OCI-LY1 (cell line): ENCODE results near the gene KRTCAP2.

Source experiments
- H2AFZ ChIP-seq: fragments of 200-600 bp; sonication (generic), shearing (Covaris generic); 2 replicates; pipeline ENCODE4 v1.6.0; 2014; ENCODE audit warnings: antibody characterized with exemption, mild to moderate bottlenecking, low read length
- H3F3A ChIP-seq: fragments of 200-600 bp; sonication (generic), shearing (Covaris generic); 2 replicates; pipeline ENCODE4 v1.6.0; 2014; ENCODE audit warnings: mild to moderate bottlenecking, antibody characterized with exemption, low read length, moderate library complexity; ENCODE audit not compliant: insufficient read depth
- H3K27ac ChIP-seq: fragments of 200-600 bp; sonication (generic); 2 replicates; pipeline ENCODE4 v1.5.1; 2014; ENCODE audit warnings: low read length, mixed run types, mild to moderate bottlenecking, low read depth; ENCODE audit not compliant: poor library complexity, severe bottlenecking
- H3K27me3 ChIP-seq: fragments of 200-600 bp; sonication (generic); 2 replicates; pipeline ENCODE4 v1.6.0; 2014; ENCODE audit warnings: antibody characterized with exemption, mild to moderate bottlenecking, low read length, moderate library complexity; ENCODE audit not compliant: insufficient read depth
- H3K36me3 ChIP-seq: fragments of 200-600 bp; sonication (generic); 2 replicates; pipeline ENCODE4 v1.6.1; 2014; ENCODE audit warnings: mild to moderate bottlenecking, antibody characterized with exemption, low read length, moderate library complexity, mixed read lengths; ENCODE audit not compliant: insufficient read depth
- H3K4me1 ChIP-seq: fragments of 200-600 bp; sonication (generic); 2 replicates; pipeline ENCODE4 v1.5.1; 2014; ENCODE audit warnings: mild to moderate bottlenecking, low read length, moderate library complexity; ENCODE audit not compliant: insufficient read depth, severe bottlenecking
- H3K4me2 ChIP-seq: fragments of 200-600 bp; sonication (generic), shearing (Covaris generic); 2 replicates; pipeline ENCODE4 v1.6.1; 2014; ENCODE audit warnings: low read length
- H3K4me3 ChIP-seq: fragments of 200-600 bp; sonication (generic); 2 replicates; pipeline ENCODE4 v1.5.1; 2014; ENCODE audit warnings: low read length, low read depth, mild to moderate bottlenecking, mixed read lengths; ENCODE audit not compliant: poor library complexity, severe bottlenecking
- H3K79me2 ChIP-seq: fragments of 200-600 bp; shearing (Covaris generic); 2 replicates; pipeline ENCODE4 v1.6.1; 2016; ENCODE audit warnings: mixed run types, low read length, mixed read lengths; ENCODE audit not compliant: insufficient read depth
- H3K9ac ChIP-seq: fragments of 200-600 bp; sonication (generic), shearing (Covaris generic); 2 replicates; pipeline ENCODE4 v1.6.1; 2014; ENCODE audit warnings: mild to moderate bottlenecking, low read length, mixed read lengths
- H3K9me2 ChIP-seq: fragments of 200-600 bp; sonication (generic), shearing (Covaris generic); 2 replicates; pipeline ENCODE4 v1.6.1; 2014; ENCODE audit warnings: low read depth, mild to moderate bottlenecking, low read length, mixed read lengths
- H3K9me3 ChIP-seq: fragments of 200-600 bp; shearing (Covaris generic); 2 replicates; pipeline ENCODE4 v1.6.1; 2014; ENCODE audit warnings: low read length, mixed read lengths
- H4K20me1 ChIP-seq: fragments of 200-600 bp; sonication (generic), shearing (Covaris generic); 2 replicates; pipeline ENCODE4 v1.6.0; 2016; ENCODE audit warnings: mild to moderate bottlenecking, low read length; ENCODE audit not compliant: insufficient read depth
- EZH2 ChIP-seq: fragments of 200-600 bp; sonication (generic), shearing (Covaris generic); IDR thresholded peaks from 2 replicates; pipeline ENCODE4 v1.8.0; 2017; ENCODE audit warnings: borderline replicate concordance, mixed run types, mild to moderate bottlenecking, antibody characterized with exemption, low read length, moderate library complexity, mixed read lengths
- TF ChIP-seq, protein P1 (sequence below): fragments of 200-600 bp; sonication (generic), shearing (Covaris generic); IDR thresholded peaks from 2 replicates; pipeline ENCODE4 v1.5.1; 2017; ENCODE audit warnings: mild to moderate bottlenecking, antibody characterized with exemption, low read length, moderate library complexity, mixed read lengths

KRTCAP2 gene

DNA sequence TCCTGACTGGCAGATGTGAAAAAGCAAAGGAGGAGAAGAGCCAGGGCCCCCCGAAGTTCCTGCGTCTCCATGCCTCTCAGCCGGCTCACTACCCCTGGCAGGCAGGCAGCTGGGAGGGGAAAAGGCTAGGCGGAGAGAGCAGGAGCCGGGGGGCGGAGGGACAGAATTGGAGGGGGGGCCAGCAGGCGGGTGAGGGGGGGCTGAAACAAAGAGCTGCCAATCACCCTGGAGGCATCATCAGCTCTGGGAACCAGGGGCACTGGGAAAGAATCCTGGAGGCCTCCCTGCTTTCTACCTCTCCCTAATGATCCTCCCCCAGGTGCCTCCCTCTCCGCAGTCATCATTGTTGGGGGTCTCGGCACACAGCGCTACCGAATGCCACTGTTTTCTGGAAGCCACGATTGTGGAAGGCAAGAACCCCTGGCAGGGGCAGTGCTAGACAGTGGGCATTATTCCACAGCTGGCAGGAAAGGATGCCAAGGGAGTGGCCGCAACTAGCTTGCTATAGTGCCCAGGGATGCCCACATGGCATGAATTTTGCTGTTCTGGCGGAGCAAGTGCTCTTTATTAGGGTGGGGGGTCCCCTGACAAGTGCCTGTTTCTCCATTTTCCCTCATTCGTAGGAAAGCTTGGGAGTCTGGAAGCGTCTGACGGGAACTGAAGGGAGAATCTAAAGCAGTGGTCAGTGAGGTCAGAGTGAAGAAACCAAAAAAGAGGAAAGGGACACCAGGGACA is 34.9 kb upstream of the KRTCAP2 start, which contains the start of gene THBS3:
TSS of gene THBS3 (minus strand) at position 92 of the 735 bp plus-strand sequence. CDS start at position 71, 21 bp downstream.
- H3K9me2 ChIP-seq = no peaks in the 10 kb centered on the region
- no peaks in the 10 kb centered on the region for H3K36me3 ChIP-seq
- H3K4me1 ChIP-seq = peaks cover 31% of the 10 kb centered on the region
- no peaks in the 10 kb centered on the region for H4K20me1 ChIP-seq
- H3K4me3 ChIP-seq = peak within 1 kb of the TSS; percentile 94
- H2AFZ ChIP-seq = no peak within 1 kb of the TSS
- no peaks in the 10 kb centered on the region for H3K27me3 ChIP-seq
- H3K9me3 ChIP-seq = no peaks in the 10 kb centered on the region
- H3K27ac ChIP-seq = peak within 1 kb of the TSS; percentile 58
- H3K4me2 ChIP-seq = peak within 1 kb of the TSS; percentile 95
- TF ChIP-seq, protein P1, sequence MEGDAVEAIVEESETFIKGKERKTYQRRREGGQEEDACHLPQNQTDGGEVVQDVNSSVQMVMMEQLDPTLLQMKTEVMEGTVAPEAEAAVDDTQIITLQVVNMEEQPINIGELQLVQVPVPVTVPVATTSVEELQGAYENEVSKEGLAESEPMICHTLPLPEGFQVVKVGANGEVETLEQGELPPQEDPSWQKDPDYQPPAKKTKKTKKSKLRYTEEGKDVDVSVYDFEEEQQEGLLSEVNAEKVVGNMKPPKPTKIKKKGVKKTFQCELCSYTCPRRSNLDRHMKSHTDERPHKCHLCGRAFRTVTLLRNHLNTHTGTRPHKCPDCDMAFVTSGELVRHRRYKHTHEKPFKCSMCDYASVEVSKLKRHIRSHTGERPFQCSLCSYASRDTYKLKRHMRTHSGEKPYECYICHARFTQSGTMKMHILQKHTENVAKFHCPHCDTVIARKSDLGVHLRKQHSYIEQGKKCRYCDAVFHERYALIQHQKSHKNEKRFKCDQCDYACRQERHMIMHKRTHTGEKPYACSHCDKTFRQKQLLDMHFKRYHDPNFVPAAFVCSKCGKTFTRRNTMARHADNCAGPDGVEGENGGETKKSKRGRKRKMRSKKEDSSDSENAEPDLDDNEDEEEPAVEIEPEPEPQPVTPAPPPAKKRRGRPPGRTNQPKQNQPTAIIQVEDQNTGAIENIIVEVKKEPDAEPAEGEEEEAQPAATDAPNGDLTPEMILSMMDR = no peak
- TF ChIP-seq EZH2 = no peak
- no peaks in the 10 kb centered on the region for H3K79me2 ChIP-seq
- peaks cover 4% of the 10 kb centered on the region; the same call in 1 of the 2 replicates for H3F3A ChIP-seq
- H3K9ac ChIP-seq = peak within 1 kb of the TSS; percentile 81

DNA sequence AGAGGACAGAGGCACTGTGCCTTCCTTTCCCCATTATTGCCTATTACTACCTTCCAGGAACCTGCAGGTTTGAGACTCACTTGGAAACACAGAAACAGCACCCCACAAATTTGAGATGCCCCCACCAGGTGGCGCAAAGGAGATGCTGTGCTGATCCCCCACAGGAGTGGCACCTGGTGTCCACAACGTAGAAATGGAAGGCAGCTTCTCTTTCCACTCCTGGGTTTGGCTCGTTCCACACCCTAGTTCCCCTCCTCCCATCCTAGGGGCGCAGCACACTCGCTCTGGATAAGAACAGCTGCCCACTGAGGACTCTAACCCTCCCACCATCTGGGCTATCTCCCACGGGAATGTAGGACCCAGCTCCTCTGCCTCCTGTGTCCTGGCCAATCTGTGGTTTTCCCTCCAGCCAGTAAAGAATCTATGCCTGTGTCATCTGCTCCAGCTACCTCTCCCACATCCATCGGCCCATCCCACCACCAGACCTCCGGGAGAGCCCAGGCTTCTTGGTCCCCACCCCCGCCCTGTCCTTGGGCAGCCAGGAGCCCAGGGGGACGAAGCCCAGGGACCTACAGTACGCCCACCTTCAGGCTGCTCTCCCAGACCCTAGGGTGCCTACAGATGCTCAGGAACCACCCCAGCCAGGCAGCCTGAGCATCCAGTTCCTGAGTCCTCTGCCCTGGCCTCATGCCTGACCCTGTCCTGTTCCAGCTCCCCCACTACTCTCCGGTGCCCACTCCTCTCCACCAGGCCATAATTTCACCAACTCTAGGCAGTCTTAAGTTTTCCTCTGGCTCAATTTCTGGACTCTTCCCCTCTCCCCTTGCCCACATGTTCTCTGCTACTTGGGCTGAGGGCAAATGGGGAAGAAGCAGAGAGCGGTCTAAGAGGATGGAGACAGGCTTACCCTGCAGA is 34.0 kb upstream of the KRTCAP2 start:
- Histone ChIP-seq H2AFZ (no peak overlapping the region), H3K27ac (peak overlapping the region; percentile 24), H3K36me3 (no peaks in the 10 kb centered on the region), H3K4me1 (peaks cover 31% of the 10 kb centered on the region), H3K9me3 (no peaks in the 10 kb centered on the region), H3K9me2 (no peaks in the 10 kb centered on the region), H3K79me2 (no peaks in the 10 kb centered on the region), H3K27me3 (no peaks in the 10 kb centered on the region), H3K4me3 (no peak overlapping the region), H4K20me1 (no peaks in the 10 kb centered on the region), H3K4me2 (peak overlapping the region; percentile 95; the same call in 1 of the 2 replicates), H3K9ac (peak overlapping the region; percentile 27; the same call in 1 of the 2 replicates), H3F3A (peaks cover 4% of the 10 kb centered on the region; the same call in 1 of the 2 replicates)
- no peak for TF ChIP-seq EZH2
- TF ChIP-seq, protein P1 = peak; percentile 86

DNA sequence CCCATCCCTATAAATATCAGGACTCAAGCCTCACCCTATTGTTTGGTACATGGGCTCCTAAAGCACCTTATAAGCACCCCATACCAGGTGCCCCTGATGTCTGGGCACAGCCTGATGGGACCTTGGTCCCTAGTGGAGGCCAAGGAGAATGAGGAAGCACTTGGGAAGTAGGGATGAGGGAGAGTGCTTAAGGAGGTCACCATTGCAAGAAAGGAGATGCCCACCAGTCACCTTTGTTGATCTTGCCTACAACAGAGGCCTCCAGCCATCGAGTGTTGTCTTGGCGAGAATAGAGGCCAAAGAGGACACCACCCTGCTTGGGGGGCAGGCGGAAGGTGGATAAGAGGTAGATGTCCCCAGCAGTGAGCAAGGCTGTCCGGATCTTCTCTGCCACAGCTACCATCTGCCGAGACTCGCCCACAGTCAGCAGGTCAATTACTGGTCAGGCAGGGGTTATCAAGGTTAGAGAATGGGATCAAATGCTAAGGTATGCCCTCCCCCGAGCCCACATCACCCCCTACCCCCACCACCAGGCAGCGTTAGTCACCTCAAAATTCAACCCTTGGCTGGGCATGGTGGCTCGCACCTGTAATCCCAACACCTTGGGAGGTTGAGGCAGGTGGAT is 33.0 kb upstream of the KRTCAP2 start:
- TF ChIP-seq, protein P1 = no peak
- TF ChIP-seq EZH2 = no peak
- no peaks in the 10 kb centered on the region for H4K20me1 ChIP-seq
- no peaks in the 10 kb centered on the region for H3K79me2 ChIP-seq
- no peak overlapping the region for H3K4me3 ChIP-seq
- H2AFZ ChIP-seq = no peak overlapping the region
- no peaks in the 10 kb centered on the region for H3K36me3 ChIP-seq
- H3K27ac ChIP-seq = no peak overlapping the region
- no peaks in the 10 kb centered on the region for H3K9me2 ChIP-seq
- no peak overlapping the region for H3K4me2 ChIP-seq
- H3K9ac ChIP-seq = no peak overlapping the region
- peaks cover 4% of the 10 kb centered on the region; the same call in 1 of the 2 replicates for H3F3A ChIP-seq
- H3K4me1 ChIP-seq = peaks cover 31% of the 10 kb centered on the region
- no peaks in the 10 kb centered on the region; the same call in 1 of the 2 replicates for H3K27me3 ChIP-seq
- H3K9me3 ChIP-seq = no peaks in the 10 kb centered on the region
